Smooth muscle cell (in vitro differentiated cells): ENCODE data around the gene GFM2. TPM values are rescaled to one million over a fixed set of nuclear protein-coding genes. Genes with fewer than 3 reads are reported as not detected.
"Not testable (repeated sequence)": the region's sequence is repeated elsewhere in the genome, so short reads cannot be mapped to it uniquely, and the experiment has no call there.

Source experiments
- DNase-seq: peaks from one replicate; lab custom pipeline; 2025; ENCODE audit not compliant: unreplicated experiment; lab: John Stamatoyannopoulos, UW
- H2AFZ ChIP-seq: fragments of 200-600 bp; sonication (generic); 2 replicates; pipeline ENCODE4 v1.6.0; 2016; ENCODE audit warnings: antibody characterized with exemption, low read depth, mild to moderate bottlenecking
- H3F3A ChIP-seq: fragments of 200-600 bp; sonication (generic); 2 replicates; pipeline ENCODE4 v1.6.0; 2017; ENCODE audit warnings: antibody characterized with exemption, low read depth
- H3K27ac ChIP-seq: fragments of 200-600 bp; sonication (generic); 2 replicates; pipeline ENCODE4 v1.5.1; 2016; ENCODE audit warnings: low read depth, mild to moderate bottlenecking
- H3K27me3 ChIP-seq: fragments of 200-600 bp; sonication (generic); 2 replicates; pipeline ENCODE4 v1.6.1; 2016; ENCODE audit warnings: low read depth, mild to moderate bottlenecking
- H3K36me3 ChIP-seq: fragments of 200-600 bp; sonication (generic); 2 replicates; pipeline ENCODE4 v1.5.1; 2016; ENCODE audit warnings: low read depth
- H3K4me1 ChIP-seq: fragments of 200-600 bp; sonication (generic); 2 replicates; pipeline ENCODE4 v1.5.1; 2016; ENCODE audit warnings: low read depth
- H3K4me2 ChIP-seq: fragments of 200-600 bp; sonication (generic); 2 replicates; pipeline ENCODE4 v1.6.0; 2016; ENCODE audit warnings: mild to moderate bottlenecking
- H3K4me3 ChIP-seq: fragments of 200-600 bp; sonication (generic); 2 replicates; pipeline ENCODE4 v1.5.1; 2016; ENCODE audit warnings: mild to moderate bottlenecking
- H3K79me2 ChIP-seq: fragments of 200-600 bp; sonication (generic); 2 replicates; pipeline ENCODE4 v1.6.0; 2016; ENCODE audit warnings: low read depth, mild to moderate bottlenecking
- H3K9ac ChIP-seq: fragments of 200-600 bp; sonication (generic); 2 replicates; pipeline ENCODE4 v1.6.0; 2016; ENCODE audit warnings: low read depth
- H3K9me3 ChIP-seq: fragments of 200-600 bp; sonication (generic); replicated peaks from 2 replicates; pipeline ENCODE4 v1.5.1; 2016; ENCODE audit warnings: low read depth
- H4K20me1 ChIP-seq: fragments of 200-600 bp; sonication (generic); 2 replicates; pipeline ENCODE4 v1.6.0; 2016; ENCODE audit warnings: low read depth
- WGBS: methylation state at CpG from one replicate; pipeline ENCODE4 v1.1.7; 2016; ENCODE audit warnings: low lambda C conversion rate; 5-methylcytosine and 5-hydroxymethylcytosine counted together
- polyA plus RNA-seq: library from polyadenylated mRNA; unstranded; fragments of >200 nt; fragmentation: Nextera tagmentation; extraction: Ambion mirVana; gene quantifications from 2 replicates; pipeline ENCODE4 v1.2.1, GENCODE V29; 2016
- total RNA-seq: library from RNA; depleted of rRNA; stranded (reverse); fragments of >200 nt; gene quantifications from 2 replicates; pipeline ENCODE4 v1.2.3, GENCODE V29; 2014
- TF ChIP-seq, protein P1 (sequence below): fragments of 200-600 bp; sonication (generic); IDR thresholded peaks from 2 replicates; pipeline ENCODE4 v1.5.1; 2017; ENCODE audit warnings: borderline replicate concordance, mild to moderate bottlenecking, antibody characterized with exemption; ENCODE audit not compliant: insufficient read depth, poor library complexity, severe bottlenecking

Gene GFM2
- total and polyA plus RNA-seq, 2 experiments from 2014 or later = 22.9 to 46.7 TPM

GRCh38 chr5:74762599-74762998 lies 4.3 kb downstream of the GFM2 start:
- Histone ChIP-seq H3K4me2 (peak overlapping the region; percentile 9), H3K36me3 (peaks cover 24% of the 10 kb centered on the region), H3K4me1 (peaks cover 11% of the 10 kb centered on the region), H2AFZ (no peak overlapping the region), H3K27ac (peak overlapping the region; percentile 61), H3K79me2 (peaks cover 29% of the 10 kb centered on the region), H4K20me1 (no peaks in the 10 kb centered on the region), H3K9ac (no peak overlapping the region), H3K4me3 (no peak overlapping the region), H3F3A (no peaks in the 10 kb centered on the region), H3K27me3 (no peaks in the 10 kb centered on the region), H3K9me3 (no peaks in the 10 kb centered on the region)
- DNase-seq = no peak
- 91% methylated on average over 2 of the region's 2 CpGs for WGBS
- TF ChIP-seq, protein P1, sequence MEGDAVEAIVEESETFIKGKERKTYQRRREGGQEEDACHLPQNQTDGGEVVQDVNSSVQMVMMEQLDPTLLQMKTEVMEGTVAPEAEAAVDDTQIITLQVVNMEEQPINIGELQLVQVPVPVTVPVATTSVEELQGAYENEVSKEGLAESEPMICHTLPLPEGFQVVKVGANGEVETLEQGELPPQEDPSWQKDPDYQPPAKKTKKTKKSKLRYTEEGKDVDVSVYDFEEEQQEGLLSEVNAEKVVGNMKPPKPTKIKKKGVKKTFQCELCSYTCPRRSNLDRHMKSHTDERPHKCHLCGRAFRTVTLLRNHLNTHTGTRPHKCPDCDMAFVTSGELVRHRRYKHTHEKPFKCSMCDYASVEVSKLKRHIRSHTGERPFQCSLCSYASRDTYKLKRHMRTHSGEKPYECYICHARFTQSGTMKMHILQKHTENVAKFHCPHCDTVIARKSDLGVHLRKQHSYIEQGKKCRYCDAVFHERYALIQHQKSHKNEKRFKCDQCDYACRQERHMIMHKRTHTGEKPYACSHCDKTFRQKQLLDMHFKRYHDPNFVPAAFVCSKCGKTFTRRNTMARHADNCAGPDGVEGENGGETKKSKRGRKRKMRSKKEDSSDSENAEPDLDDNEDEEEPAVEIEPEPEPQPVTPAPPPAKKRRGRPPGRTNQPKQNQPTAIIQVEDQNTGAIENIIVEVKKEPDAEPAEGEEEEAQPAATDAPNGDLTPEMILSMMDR = no peak

DNA sequence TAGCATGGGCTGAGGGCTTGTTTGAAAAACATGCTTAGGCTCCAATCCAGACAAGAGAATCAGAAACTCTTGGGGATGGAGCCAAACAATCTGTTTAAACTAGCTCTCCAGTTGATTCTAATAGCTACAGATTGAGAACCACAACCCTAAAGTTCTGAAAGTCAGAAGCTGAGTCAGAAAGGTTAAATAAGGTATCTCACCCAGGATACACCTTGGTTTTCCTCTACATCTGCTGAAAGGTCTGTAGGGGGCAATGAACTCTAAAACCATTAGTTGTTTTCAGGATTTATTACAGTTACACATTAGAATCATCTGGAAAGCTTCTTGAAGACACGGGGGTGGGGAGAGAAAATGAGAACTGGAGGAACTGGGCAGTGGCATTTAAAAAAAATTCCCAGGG lies 5.7 kb downstream of the GFM2 start:
- TF ChIP-seq, protein P1 = no peak
- no peak overlapping the region for H3K4me2 ChIP-seq
- H4K20me1 ChIP-seq = no peaks in the 10 kb centered on the region
- no peak overlapping the region for H3K4me3 ChIP-seq
- no peak overlapping the region for H3K9ac ChIP-seq
- H3K36me3 ChIP-seq = peaks cover 36% of the 10 kb centered on the region
- 86% methylated on average over 1 of the region's 1 CpG for WGBS
- H3K4me1 ChIP-seq = peaks cover 11% of the 10 kb centered on the region
- H3K27ac ChIP-seq = no peak overlapping the region
- peaks cover 21% of the 10 kb centered on the region for H3K79me2 ChIP-seq
- no peaks in the 10 kb centered on the region for H3K9me3 ChIP-seq
- no peak overlapping the region for H2AFZ ChIP-seq
- H3F3A ChIP-seq = no peaks in the 10 kb centered on the region
- no peaks in the 10 kb centered on the region for H3K27me3 ChIP-seq
- DNase-seq = no peak

GRCh38 chr5:74748742-74749141 lies 18.2 kb downstream of the GFM2 start:
- H2AFZ ChIP-seq, H3K27me3 ChIP-seq, H3K79me2 ChIP-seq, H3K4me2 ChIP-seq, DNase-seq, H3F3A ChIP-seq, H3K9me3 ChIP-seq, H3K36me3 ChIP-seq, H3K27ac ChIP-seq, H3K4me3 ChIP-seq, H3K9ac ChIP-seq, H3K4me1 ChIP-seq, H4K20me1 ChIP-seq: not testable (repeated sequence)
- 98% methylated on average over 4 of the region's 4 CpGs for WGBS

DNA sequence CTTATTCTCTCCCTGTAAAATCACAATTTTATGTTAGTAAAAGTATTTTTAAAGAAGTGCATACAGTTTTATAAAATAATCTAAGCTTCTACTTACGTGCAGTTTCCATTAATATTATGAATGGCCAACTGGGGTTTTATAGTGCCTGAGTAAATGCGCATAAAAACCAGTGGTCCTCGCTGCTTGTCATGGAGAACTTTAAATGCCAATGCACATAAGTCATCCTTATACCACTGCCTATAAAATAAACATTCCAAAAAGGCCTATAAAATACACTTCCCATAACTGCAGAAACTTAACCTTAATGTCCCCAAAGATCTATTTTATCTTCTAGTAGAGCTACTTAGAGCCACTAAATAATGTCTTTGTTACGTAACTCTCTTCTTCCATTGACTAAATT lies 28.5 kb downstream of the GFM2 start:
- WGBS = 84% methylated on average over 4 of the region's 4 CpGs
- Histone ChIP-seq H3K4me1 (no peaks in the 10 kb centered on the region), H2AFZ (no peak overlapping the region), H3K27ac (no peak overlapping the region), H4K20me1 (no peaks in the 10 kb centered on the region), H3K79me2 (no peaks in the 10 kb centered on the region), H3K27me3 (no peaks in the 10 kb centered on the region), H3K4me2 (no peak overlapping the region), H3F3A (no peaks in the 10 kb centered on the region), H3K9me3 (no peaks in the 10 kb centered on the region), H3K9ac (no peak overlapping the region), H3K4me3 (no peak overlapping the region), H3K36me3 (peaks cover 22% of the 10 kb centered on the region)
- no peak for DNase-seq
- TF ChIP-seq, protein P1 = no peak
